Measurements from ENCODE around the gene USP17L18.
"Not testable (repeated sequence)": the region's sequence is repeated elsewhere in the genome, so short reads cannot be mapped to it uniquely, and the experiment has no call there.

The USP17L18 gene

GRCh38 chr4:9247953-9248680, at the start of gene USP17L18:
Gene USP17L18 (plus strand): TSS chr4:9248630. CDS start chr4:9248630, 0 bp downstream.
- DNase-seq = peak; percentile 0

GRCh38 chr4:9210357-9210756, 38.1 kb upstream of the USP17L18 start, which contains the start of gene USP17L10:
Gene USP17L10 (plus strand): TSS chr4:9210657. CDS start chr4:9210657, 0 bp downstream.
- not testable (repeated sequence) for DNase-seq

- not testable (repeated sequence) for DNase-seq
Observed at GRCh38 chr4:9214701-9215100, 33.7 kb upstream of the USP17L18 start.

GRCh38 chr4:9215105-9215504, 33.3 kb upstream of the USP17L18 start, which contains the start of gene USP17L11:
Gene USP17L11 (plus strand): TSS chr4:9215405. CDS start chr4:9215405, 0 bp downstream.
- not testable (repeated sequence) for DNase-seq

GRCh38 chr4:9219852-9220251, 28.6 kb upstream of the USP17L18 start, which contains the start of gene USP17L12:
Gene USP17L12 (plus strand): TSS chr4:9220152. CDS start chr4:9220152, 0 bp downstream.
- not testable (repeated sequence) for DNase-seq

- not testable (repeated sequence) for DNase-seq
Observed at GRCh38 chr4:9224596-9224995, 23.8 kb upstream of the USP17L18 start, which contains the start of gene USP17L13. Gene USP17L13 (plus strand): TSS chr4:9224896. CDS start chr4:9224896, 0 bp downstream.

GRCh38 chr4:9230249-9230648, 18.2 kb upstream of the USP17L18 start:
- not testable (repeated sequence) for DNase-seq

GRCh38 chr4:9234085-9234484, 14.3 kb upstream of the USP17L18 start, which contains the start of gene USP17L15:
Gene USP17L15 (plus strand): TSS chr4:9234385. CDS start chr4:9234385, 0 bp downstream.
- not testable (repeated sequence) for DNase-seq

- DNase-seq = not testable (repeated sequence)
Observed at GRCh38 chr4:9238461-9238860, 10.0 kb upstream of the USP17L18 start.

GRCh38 chr4:9243579-9243978, 4.9 kb upstream of the USP17L18 start, which contains the start of gene USP17L17:
Gene USP17L17 (plus strand): TSS chr4:9243879. CDS start chr4:9243879, 0 bp downstream.
- DNase-seq = not testable (repeated sequence)

GRCh38 chr4:9253078-9253477, 4.6 kb downstream of the USP17L18 start, which contains the start of gene USP17L19:
Gene USP17L19 (plus strand): TSS chr4:9253378. CDS start chr4:9253378, 0 bp downstream.
- not testable (repeated sequence) for DNase-seq

- not testable (repeated sequence) for DNase-seq
Observed at GRCh38 chr4:9257824-9258223, 9.4 kb downstream of the USP17L18 start, which contains the start of gene USP17L20. Gene USP17L20 (plus strand): TSS chr4:9258124. CDS start chr4:9258124, 0 bp downstream.

GRCh38 chr4:9262572-9262971, 14.1 kb downstream of the USP17L18 start, which contains the start of gene USP17L21:
Gene USP17L21 (plus strand): TSS chr4:9262872. CDS start chr4:9262872, 0 bp downstream.
- not testable (repeated sequence) for DNase-seq

GRCh38 chr4:9267319-9267718, 18.9 kb downstream of the USP17L18 start, which contains the start of gene USP17L22:
Gene USP17L22 (plus strand): TSS chr4:9267619. CDS start chr4:9267619, 0 bp downstream.
- not testable (repeated sequence) for DNase-seq

GRCh38 chr4:9271719-9272118, 23.3 kb downstream of the USP17L18 start:
- peak; percentile 11 for DNase-seq

Data from activated T-cell treated with anti-CD3 and anti-CD28 coated beads for 4 hours (primary cell).